Measurements from ENCODE around the gene MOK.

- TF ChIP-seq YY1 (IDR thresholded peaks at IDR 0.05; ENCODE audit: insufficient read depth, insufficient read length), result no peak
- no peak for TF ChIP-seq SUZ12 (IDR thresholded peaks at IDR 0.05; ENCODE audit: extremely low read depth, insufficient read depth, insufficient read length)
These were observed 30.2 kb upstream of the MOK start for GRCh38 chr14:102335163-102335562.
